Fibroblast of the aortic adventitia (primary cell): Measurements from ENCODE around the gene HS2ST1. TPM values are rescaled to one million over a fixed set of nuclear protein-coding genes. Genes with fewer than 3 reads are reported as not detected.

Experiments
- DNase-seq: peaks from one replicate; pipeline ENCODE4 v3.0.0-alpha.2; 2010; ENCODE audit warnings: low read depth
- H3K4me3 ChIP-seq: 2 replicates; pipeline ENCODE4 v1.5.1; 2011; ENCODE audit warnings: low read depth, mild to moderate bottlenecking, control low read depth, low read length, moderate library complexity
- total RNA-seq: library from RNA; depleted of rRNA; stranded (reverse); fragments of >200 nt; gene quantifications from 2 replicates; pipeline ENCODE4 v1.2.3, GENCODE V29; 2012; ENCODE audit warnings: low replicate concordance
- TF ChIP-seq, protein P1 (sequence below): IDR thresholded peaks from 2 replicates; pipeline ENCODE4 v1.5.1; 2011; ENCODE audit warnings: mild to moderate bottlenecking, low read length, control low read depth, inconsistent platforms; ENCODE audit not compliant: insufficient read depth

Gene HS2ST1
- total RNA-seq, 1 donor: 51.0 TPM

DNA sequence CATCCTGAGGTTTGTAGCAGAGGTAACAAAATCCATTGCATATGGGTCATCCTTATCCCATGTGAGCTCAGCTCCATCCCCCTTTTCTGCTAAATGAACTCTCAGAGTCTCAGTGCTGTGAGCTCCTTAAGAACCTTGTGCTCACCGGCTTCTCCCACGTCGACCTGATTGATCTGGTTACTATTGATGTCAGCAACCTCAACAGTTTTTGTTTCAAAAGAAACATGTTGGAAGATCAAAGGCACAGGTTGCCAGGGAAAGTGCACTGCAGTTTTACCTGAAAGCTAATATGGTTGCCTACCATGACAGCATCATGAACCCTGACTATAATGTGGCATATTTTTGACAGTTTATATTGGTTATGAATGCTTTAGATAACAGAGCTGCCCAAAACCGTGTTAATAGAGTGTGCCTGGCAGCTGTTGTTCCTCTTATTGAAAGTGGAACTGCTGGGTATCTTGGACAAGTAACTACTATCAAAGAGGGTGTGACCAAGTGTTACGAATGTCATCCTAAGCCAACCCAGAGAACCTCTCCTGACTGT, 131.4 kb downstream of the HS2ST1 start:
- TF ChIP-seq, protein P1, sequence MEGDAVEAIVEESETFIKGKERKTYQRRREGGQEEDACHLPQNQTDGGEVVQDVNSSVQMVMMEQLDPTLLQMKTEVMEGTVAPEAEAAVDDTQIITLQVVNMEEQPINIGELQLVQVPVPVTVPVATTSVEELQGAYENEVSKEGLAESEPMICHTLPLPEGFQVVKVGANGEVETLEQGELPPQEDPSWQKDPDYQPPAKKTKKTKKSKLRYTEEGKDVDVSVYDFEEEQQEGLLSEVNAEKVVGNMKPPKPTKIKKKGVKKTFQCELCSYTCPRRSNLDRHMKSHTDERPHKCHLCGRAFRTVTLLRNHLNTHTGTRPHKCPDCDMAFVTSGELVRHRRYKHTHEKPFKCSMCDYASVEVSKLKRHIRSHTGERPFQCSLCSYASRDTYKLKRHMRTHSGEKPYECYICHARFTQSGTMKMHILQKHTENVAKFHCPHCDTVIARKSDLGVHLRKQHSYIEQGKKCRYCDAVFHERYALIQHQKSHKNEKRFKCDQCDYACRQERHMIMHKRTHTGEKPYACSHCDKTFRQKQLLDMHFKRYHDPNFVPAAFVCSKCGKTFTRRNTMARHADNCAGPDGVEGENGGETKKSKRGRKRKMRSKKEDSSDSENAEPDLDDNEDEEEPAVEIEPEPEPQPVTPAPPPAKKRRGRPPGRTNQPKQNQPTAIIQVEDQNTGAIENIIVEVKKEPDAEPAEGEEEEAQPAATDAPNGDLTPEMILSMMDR: no peak
- no peak for DNase-seq
- H3K4me3 ChIP-seq: no peak overlapping the region

DNA sequence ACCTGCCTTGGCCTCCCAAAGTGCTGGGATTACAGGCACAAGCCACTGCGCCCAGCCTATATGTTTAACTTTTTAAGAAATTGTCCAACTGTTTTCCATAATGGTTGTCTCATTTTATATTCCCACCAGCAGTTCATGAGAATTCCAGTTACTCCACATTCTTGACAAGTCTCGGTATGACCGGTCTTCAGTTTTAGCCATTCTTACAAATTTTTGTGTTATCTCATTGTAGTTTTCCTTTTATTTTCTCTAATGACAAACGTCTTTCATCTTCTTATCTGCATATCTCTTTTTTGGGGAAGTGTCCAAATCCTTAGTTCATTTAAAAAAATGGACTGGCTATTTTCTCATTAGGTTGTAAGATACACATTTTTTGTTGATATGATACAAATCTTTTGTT, 132.5 kb downstream of the HS2ST1 start:
- TF ChIP-seq, protein P1: no peak
- no peak overlapping the region for H3K4me3 ChIP-seq
- DNase-seq: no peak

DNA sequence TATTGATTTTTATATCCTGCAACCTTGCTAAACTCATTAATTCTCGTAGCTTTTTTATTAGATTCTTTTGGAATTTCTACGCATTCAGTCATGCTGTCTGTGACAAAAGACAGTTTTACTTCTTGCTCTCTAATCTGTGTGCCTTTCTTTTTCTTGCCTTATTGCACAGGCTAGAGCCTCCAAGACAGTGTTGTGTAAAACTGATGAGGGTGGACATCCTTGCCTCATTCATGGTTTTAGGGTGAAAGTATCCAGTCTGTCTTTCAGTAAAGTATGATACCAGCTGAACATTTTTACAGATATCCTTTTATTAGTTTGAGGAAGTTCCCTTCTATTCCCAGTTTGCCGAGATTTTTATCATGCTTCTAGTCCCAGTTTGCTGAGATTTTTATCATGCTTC, 133.8 kb downstream of the HS2ST1 start:
- no peak for DNase-seq
- no peak overlapping the region for H3K4me3 ChIP-seq
- TF ChIP-seq, protein P1: no peak

DNA sequence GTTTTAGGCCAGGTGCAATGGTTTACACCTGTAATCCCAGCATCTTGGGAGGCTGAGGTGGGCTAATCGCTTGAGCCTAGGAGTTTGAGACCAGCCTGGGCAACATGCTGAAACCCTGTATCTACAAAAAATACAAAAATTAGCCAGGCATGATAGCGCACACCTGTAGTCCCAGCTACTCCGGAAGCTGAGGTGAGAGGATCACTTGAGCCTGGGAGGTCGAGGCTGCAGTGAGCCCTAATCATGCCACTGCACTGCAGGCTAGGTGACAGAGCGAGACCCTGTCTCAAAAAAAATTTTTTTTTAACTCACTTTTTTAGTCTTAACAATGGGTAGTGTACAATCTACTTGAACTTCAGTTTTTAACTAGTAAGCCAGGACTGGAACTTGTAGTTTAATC, 137.5 kb downstream of the HS2ST1 start:
- TF ChIP-seq, protein P1: no peak
- no peak for DNase-seq
- no peak overlapping the region for H3K4me3 ChIP-seq

DNA sequence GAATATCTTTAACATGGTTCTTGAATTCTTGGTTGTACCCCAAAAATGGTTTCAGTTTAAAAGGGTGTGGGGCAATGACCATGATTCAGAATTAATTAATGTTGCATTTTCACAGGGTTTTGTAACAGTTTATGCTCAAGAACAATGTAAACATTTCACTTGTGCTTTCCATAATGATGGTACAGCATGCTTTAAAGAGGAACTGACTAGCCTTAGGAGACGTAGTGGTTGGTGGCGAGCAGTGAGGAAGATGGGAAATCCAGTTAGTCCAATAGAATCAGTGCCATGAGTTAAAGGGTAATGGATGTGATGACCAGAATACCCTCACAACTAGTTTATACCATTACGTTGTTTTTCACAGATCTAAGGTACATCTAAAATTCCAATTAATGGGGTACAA, 138.0 kb downstream of the HS2ST1 start:
- no peak overlapping the region for H3K4me3 ChIP-seq
- DNase-seq: no peak
- TF ChIP-seq, protein P1: no peak

DNA sequence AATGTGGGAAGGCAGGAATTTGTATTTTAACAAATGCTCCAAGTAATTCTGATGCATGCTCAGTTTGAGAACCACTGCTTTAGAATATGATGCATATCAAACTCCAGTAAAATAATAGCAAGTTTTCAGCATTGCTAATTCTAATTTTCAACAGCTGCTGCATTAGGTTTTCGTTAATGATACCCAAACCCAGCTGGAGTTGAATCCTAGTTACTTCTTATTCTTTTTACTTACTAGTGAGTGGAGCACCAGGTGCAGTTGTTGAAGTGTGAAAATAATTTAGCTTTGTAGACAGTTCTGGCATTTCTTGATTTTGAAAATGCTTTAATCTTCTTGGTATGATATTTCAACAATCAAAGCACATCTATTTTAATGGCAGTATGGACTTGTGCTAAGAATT, 138.5 kb downstream of the HS2ST1 start:
- TF ChIP-seq, protein P1: no peak
- DNase-seq: no peak
- H3K4me3 ChIP-seq: no peak overlapping the region

DNA sequence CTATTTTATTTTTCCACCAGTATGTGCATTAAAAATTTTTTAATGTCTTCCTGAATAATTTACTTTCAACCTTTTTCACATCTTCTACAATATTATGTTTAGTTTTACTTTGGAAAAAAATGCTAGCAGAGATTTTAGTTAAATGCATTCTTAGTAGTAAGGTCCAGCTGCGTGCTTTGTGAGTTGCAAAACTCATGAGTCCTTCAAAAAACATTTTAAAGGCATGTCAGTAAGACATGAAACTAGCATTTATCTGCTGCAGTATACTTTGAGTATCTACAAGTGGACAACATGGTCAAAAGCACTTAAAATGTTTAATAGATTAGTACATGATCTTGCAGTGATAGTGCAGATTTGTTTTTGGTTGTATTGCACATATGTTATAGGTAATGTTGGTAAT, 139.0 kb downstream of the HS2ST1 start:
- H3K4me3 ChIP-seq: no peak overlapping the region
- TF ChIP-seq, protein P1: no peak
- DNase-seq: no peak
